ENCODE results near the gene PIK3R1.

- TF ChIP-seq CTCF (IDR thresholded peaks at IDR 0.05; ENCODE audit: low read depth, low read length, poor library complexity, severe bottlenecking) (no peak), EZH2phosphoT487 (IDR thresholded peaks at IDR 0.05; ENCODE audit: borderline replicate concordance, low read length) (no peak)
Measured at GRCh38 chr5:68237715-68238114, 22.2 kb downstream of the PIK3R1 start.
